ENCODE measurements around the gene CNNM1. TPM values are rescaled to one million over a fixed set of nuclear protein-coding genes. Genes with fewer than 3 reads are reported as not detected.

CNNM1 gene
- total RNA-seq, result 0.20 and 0.21 TPM in 2 replicates

DNA sequence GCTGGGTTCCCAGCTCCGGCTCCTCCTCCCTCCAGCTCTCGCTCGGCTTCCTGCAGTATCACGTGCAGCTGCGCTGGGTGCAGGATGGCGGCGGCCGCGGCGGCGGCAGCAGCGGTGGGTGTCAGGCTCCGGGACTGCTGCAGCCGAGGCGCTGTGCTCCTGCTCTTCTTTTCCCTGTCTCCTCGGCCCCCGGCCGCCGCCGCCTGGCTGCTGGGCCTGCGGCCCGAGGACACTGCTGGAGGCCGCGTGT lies at the start of gene CNNM1:
TSS of gene CNNM1 (plus strand) at position 53 of the 250 bp plus-strand sequence. CDS start at position 85, 32 bp downstream.
- H3K27ac Mint-ChIP-seq, result no peak within 1 kb of the TSS
- H3K36me3 Mint-ChIP-seq (ENCODE audit: low read depth), result no peaks in the 10 kb centered on the region
- no peak for DNase-seq (ENCODE audit: low spot score)
- intact Hi-C loops (cut with micrococcal nuclease), result no loop called here
- H3K4me3 Mint-ChIP-seq, result peak within 1 kb of the TSS; percentile 20
- H3K9me3 Mint-ChIP-seq, result no peaks in the 10 kb centered on the region
- no peaks in the 10 kb centered on the region for H3K4me1 Mint-ChIP-seq (ENCODE audit: low read depth)
- H3K27me3 Mint-ChIP-seq (ENCODE audit: insufficient read depth), result peaks cover 34% of the 10 kb centered on the region

DNA sequence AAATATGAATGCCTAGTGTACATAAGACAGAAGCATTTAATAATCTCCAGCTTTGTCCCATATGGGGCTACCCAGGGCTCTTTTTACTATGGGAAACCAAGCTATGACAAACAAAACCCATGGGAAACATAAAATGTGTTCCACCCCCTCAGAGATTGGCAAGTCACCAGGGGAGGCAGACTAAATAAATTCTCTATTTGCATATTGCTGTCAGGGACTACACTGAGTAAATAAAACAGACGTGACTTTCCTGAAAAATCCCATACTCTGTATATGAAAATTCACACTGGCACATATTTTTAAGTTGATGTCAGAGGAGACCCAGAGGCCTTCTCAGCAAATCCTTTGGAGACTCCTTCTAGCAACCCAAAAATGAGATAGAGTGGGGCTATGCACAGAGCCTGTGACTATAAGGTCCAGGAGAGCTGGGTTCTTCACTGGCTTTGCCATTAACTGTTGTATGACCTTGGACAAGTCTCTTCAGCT lies 49.5 kb upstream of the CNNM1 start:
- intact Hi-C loops (cut with micrococcal nuclease), result no loop called here
- no peak overlapping the region for H3K4me3 Mint-ChIP-seq
- H3K27ac Mint-ChIP-seq, result no peak overlapping the region
- no peak for DNase-seq (ENCODE audit: low spot score)
- H3K27me3 Mint-ChIP-seq (ENCODE audit: insufficient read depth), result peaks cover 15% of the 10 kb centered on the region
- no peaks in the 10 kb centered on the region for H3K36me3 Mint-ChIP-seq (ENCODE audit: low read depth)
- peaks cover 12% of the 10 kb centered on the region for H3K9me3 Mint-ChIP-seq
- H3K4me1 Mint-ChIP-seq (ENCODE audit: low read depth), result no peaks in the 10 kb centered on the region

DNA sequence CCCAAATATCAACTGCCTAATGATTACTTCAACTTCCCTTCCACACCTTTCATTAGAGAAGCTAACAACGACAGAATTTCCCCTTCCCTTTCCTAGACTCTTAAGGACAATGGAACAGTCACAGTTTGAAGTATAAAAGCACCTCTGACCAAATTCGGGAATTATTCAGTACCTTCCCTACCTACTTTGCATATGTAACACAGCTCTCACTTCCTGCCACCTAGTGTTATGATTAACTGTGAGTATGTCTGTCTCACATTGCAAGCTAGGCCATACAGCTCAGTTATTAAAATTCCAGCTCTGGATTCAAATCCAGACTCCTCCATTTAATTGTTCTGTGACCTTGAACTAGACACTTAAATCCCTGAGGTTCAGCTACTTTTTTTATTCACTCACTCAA lies 48.7 kb upstream of the CNNM1 start:
- Mint-ChIP-seq H3K27me3 (ENCODE audit: insufficient read depth) (peaks cover 11% of the 10 kb centered on the region), H3K4me1 (ENCODE audit: low read depth) (no peaks in the 10 kb centered on the region), H3K27ac (no peak overlapping the region), H3K9me3 (peaks cover 12% of the 10 kb centered on the region), H3K36me3 (ENCODE audit: low read depth) (no peaks in the 10 kb centered on the region), H3K4me3 (no peak overlapping the region)
- DNase-seq (ENCODE audit: low spot score), result no peak
- intact Hi-C loops (cut with micrococcal nuclease), result no loop called here

DNA sequence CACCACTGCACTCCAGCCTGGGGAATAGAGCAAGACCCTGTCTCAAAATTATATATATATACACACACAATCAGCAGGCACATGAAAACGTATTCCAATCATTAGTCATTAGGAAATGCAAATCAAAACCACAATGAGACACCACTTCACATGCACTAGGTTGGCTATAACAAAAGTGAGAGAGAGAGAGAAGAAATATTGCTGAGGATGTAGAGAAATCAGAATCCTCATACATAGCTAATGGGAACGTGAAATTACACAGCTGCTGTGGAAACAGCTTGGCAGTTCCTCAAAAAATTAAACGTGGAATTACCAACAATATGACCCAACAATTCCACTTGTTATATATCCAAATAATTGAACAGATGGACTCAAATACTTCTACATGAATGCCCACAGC lies 43.3 kb upstream of the CNNM1 start:
- Mint-ChIP-seq H3K9me3 (peaks cover 12% of the 10 kb centered on the region), H3K27me3 (ENCODE audit: insufficient read depth) (peaks cover 4% of the 10 kb centered on the region), H3K4me3 (no peak overlapping the region), H3K36me3 (ENCODE audit: low read depth) (no peaks in the 10 kb centered on the region), H3K27ac (no peak overlapping the region), H3K4me1 (ENCODE audit: low read depth) (no peaks in the 10 kb centered on the region)
- intact Hi-C loops (cut with micrococcal nuclease), result no loop called here
- no peak for DNase-seq (ENCODE audit: low spot score)

DNA sequence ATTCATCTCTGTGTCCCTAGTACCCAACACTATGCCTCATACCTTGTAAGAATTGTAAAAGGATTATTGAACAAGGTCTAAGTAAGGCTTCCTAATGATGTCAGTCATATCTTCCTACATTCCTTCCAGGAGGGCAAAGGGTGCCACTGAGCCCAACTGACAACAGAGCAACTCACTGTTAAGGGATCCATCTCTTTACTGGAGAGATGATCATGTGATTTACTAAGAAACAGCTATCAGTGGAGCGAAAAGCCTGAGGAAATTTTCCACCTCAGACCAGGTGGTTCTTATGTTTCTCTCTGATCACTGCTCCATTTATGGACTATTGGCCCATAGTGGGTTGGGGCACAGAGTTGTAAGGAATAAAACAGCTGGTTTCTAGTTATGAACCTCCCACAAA lies 38.9 kb upstream of the CNNM1 start:
- intact Hi-C loops (cut with micrococcal nuclease), result no loop called here
- H3K36me3 Mint-ChIP-seq (ENCODE audit: low read depth), result no peaks in the 10 kb centered on the region
- H3K4me1 Mint-ChIP-seq (ENCODE audit: low read depth), result no peaks in the 10 kb centered on the region

DNA sequence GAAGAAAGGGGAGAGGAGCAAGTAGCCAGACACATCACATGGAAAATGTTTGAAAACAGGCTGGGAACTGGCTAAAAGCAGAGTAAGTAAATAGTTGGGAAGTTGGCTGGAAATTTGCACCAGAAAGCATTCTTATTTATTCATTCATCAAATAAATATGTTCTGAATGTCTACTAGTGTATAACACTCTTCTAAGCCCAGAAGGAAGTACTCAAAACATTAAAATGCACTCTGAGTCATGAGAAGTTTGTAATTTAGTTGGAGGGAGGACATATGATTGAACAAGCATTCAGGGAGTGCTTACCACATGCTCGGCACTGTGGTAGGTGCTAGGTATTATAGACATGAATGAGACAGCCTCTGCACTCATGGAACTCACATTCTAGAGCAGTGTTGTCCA lies 37.0 kb upstream of the CNNM1 start:
- H3K9me3 Mint-ChIP-seq, result no peaks in the 10 kb centered on the region
- no peaks in the 10 kb centered on the region for H3K36me3 Mint-ChIP-seq (ENCODE audit: low read depth)
- H3K27me3 Mint-ChIP-seq (ENCODE audit: insufficient read depth), result peaks cover 3% of the 10 kb centered on the region
- intact Hi-C loops (cut with micrococcal nuclease), result no loop called here
- H3K4me3 Mint-ChIP-seq, result no peak overlapping the region
- H3K4me1 Mint-ChIP-seq (ENCODE audit: low read depth), result no peaks in the 10 kb centered on the region
- no peak for DNase-seq (ENCODE audit: low spot score)
- H3K27ac Mint-ChIP-seq, result no peak overlapping the region

More for the DNA sequence above, 38.9 kb upstream of the CNNM1 start:
- no peak for DNase-seq (ENCODE audit: low spot score)
- H3K4me3 Mint-ChIP-seq, result no peak overlapping the region
- no peaks in the 10 kb centered on the region for H3K9me3 Mint-ChIP-seq
- H3K27ac Mint-ChIP-seq, result no peak overlapping the region
- peaks cover 3% of the 10 kb centered on the region for H3K27me3 Mint-ChIP-seq (ENCODE audit: insufficient read depth)

DNA sequence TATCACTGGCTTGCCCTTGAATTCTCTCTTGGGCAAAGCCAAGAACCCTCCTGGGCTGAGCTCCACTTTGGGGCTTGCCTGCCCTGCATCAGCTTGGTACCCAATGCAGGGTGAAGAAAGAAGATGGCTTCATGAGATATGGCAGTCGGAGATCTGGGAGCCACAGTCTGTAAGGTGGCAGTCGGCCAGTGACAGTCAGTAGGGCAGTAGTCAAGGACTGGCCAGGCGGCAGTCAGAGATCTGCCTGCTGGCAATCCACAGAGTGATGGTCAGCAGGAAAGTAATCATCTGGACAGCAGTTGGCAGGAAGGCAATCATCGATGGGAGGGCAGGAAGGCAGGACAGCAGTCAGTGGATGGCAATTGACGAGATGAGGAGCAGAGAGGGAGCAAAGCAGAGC lies 32.6 kb upstream of the CNNM1 start:
- Mint-ChIP-seq H3K27me3 (ENCODE audit: insufficient read depth) (no peaks in the 10 kb centered on the region), H3K9me3 (no peaks in the 10 kb centered on the region), H3K4me1 (ENCODE audit: low read depth) (no peaks in the 10 kb centered on the region), H3K4me3 (no peak overlapping the region), H3K27ac (no peak overlapping the region), H3K36me3 (ENCODE audit: low read depth) (no peaks in the 10 kb centered on the region)
- no peak for DNase-seq (ENCODE audit: low spot score)
- intact Hi-C loops (cut with micrococcal nuclease), result no loop called here

DNA sequence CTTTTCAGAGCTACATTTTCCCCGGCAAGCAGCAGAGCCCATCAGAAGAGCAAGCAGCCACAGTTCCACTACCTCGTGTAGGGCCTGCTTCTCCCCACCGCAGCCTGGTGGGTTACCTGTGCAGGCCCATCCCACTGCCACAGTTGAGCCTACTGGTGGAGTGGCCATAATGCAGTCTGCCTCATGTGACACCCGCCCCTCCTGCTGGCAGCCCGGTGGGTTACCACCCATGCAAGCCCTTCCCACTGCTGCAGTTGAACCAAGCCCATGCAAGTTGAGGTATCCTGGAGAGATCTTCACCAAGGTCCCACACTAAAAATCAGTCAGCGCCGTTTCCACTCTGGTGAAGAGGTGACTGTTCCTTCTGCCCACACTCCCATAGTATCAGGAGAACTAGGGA lies 32.1 kb upstream of the CNNM1 start:
- H3K9me3 Mint-ChIP-seq, result no peaks in the 10 kb centered on the region
- no peak overlapping the region for H3K27ac Mint-ChIP-seq
- no peak overlapping the region for H3K4me3 Mint-ChIP-seq
- H3K36me3 Mint-ChIP-seq (ENCODE audit: low read depth), result no peaks in the 10 kb centered on the region
- H3K4me1 Mint-ChIP-seq (ENCODE audit: low read depth), result no peaks in the 10 kb centered on the region
- DNase-seq (ENCODE audit: low spot score), result no peak
- H3K27me3 Mint-ChIP-seq (ENCODE audit: insufficient read depth), result no peaks in the 10 kb centered on the region
- intact Hi-C loops (cut with micrococcal nuclease), result no loop called here

DNA sequence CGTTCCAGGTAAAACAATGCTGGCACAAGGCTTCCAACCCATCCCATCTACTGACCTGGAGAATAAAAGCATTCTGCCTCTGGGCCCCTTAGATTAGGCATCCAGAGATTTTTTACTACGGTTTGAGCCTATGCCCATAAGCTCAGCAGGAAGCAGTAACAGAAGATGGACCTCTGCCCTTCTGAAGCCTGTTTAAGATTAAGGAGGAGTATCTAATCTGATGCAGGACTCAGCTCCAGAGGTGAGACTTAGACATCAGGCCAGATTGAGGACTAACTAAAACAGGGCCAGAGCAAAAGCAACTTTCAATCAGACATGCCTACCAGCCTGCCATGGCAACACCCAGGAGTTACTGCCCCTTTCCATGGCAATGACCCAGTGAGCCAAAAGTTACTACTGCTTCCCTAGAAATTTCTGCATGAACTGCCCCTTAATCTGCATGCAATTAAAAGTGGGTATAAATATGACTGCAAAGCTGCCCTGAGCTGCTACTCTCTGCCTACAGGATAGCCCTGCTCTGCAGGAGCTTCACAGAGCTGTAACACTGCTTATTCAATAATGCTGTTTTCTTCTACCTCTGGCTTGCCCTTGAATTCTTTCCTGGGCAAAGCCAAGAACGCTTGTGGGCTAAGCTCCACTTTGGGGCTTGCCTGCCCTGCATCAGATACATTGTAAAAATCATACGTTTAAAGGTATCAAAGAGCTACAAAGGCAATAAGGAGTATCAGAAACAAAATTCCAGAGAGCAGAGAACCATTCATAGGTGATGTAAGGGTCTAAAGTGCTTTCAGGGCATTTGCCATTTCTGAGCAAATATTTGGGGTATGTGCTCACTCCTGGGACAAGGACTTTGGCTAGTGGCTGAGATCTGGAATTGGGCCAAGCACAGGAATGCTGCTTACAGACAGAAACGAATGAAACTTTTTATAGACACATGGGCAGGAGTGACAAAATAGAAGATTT lies 25.0 kb upstream of the CNNM1 start:
- H3K4me1 Mint-ChIP-seq (ENCODE audit: low read depth), result no peaks in the 10 kb centered on the region
- no peak overlapping the region for H3K27ac Mint-ChIP-seq
- no peak overlapping the region for H3K4me3 Mint-ChIP-seq
- H3K9me3 Mint-ChIP-seq, result peaks cover 6% of the 10 kb centered on the region
- DNase-seq (ENCODE audit: low spot score), result no peak
- intact Hi-C loops (cut with micrococcal nuclease), result no loop called here
- H3K36me3 Mint-ChIP-seq (ENCODE audit: low read depth), result no peaks in the 10 kb centered on the region
- peaks cover 4% of the 10 kb centered on the region for H3K27me3 Mint-ChIP-seq (ENCODE audit: insufficient read depth)

DNA sequence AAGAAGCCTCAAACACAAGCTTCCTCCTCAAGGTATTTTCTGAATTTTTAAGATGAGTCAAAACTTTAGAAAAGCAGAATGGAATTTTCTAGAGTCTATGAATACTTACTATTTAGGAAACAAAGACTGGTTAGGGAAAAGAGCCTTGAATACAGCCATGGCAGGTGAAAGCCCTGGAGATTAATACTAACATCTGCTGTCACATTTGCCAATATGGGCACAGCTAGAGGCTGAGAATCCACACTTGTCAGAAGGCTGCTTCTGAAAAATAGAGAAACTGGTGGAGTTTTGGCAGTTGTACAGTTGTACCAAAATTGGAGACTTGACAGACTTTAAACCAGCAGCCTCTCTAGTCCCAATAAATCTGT lies 24.3 kb upstream of the CNNM1 start:
- no peak for DNase-seq (ENCODE audit: low spot score)
- Mint-ChIP-seq H3K27ac (no peak overlapping the region), H3K36me3 (ENCODE audit: low read depth) (no peaks in the 10 kb centered on the region), H3K27me3 (ENCODE audit: insufficient read depth) (peaks cover 4% of the 10 kb centered on the region), H3K4me3 (no peak overlapping the region), H3K9me3 (peaks cover 8% of the 10 kb centered on the region), H3K4me1 (ENCODE audit: low read depth) (no peaks in the 10 kb centered on the region)
- intact Hi-C loops (cut with micrococcal nuclease), result no loop called here

DNA sequence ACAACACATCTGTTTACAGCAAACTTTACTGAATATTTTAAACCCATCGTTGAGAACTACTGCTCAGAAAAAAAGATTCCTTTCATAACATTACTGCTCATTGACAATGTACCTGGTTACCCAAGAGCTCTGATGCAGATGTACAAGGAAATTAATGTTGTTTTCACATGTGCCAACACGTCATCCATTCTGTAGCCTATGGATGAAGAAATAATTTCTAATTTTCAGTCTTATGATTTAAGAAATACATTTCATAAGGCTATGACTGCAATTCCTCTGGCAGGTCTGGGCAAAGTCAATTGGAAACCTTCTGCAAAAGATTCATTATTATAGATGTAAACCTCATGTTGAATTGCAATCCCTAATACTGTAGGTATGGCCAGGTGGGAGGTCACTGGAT lies 16.7 kb upstream of the CNNM1 start:
- Mint-ChIP-seq H3K4me3 (no peak overlapping the region), H3K27ac (no peak overlapping the region), H3K27me3 (ENCODE audit: insufficient read depth) (peaks cover 2% of the 10 kb centered on the region), H3K4me1 (ENCODE audit: low read depth) (no peaks in the 10 kb centered on the region), H3K36me3 (ENCODE audit: low read depth) (no peaks in the 10 kb centered on the region), H3K9me3 (peaks cover 8% of the 10 kb centered on the region)
- DNase-seq (ENCODE audit: low spot score), result no peak
- intact Hi-C loops (cut with micrococcal nuclease), result no loop called here

DNA sequence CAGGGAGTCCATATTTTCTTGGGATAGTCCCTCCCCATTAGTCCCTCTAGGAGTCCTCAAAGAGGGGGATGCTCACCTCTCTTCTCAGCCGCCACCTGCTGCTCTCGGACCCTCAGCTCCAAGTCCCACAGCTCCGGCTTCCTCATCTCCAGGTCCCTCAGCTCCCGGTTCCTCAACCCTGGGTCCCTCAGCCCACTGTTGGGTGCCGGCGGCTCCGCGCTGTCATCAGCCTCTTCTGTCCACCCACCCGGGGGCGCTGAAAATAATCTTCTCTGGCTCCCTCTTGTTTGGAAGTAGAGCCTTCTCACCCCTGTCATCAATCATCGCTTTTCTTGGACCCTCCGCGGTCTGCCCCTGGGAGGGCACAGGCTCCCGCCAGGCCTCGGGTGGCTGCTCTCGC lies 13.3 kb upstream of the CNNM1 start:
- no peak for DNase-seq (ENCODE audit: low spot score)
- Mint-ChIP-seq H3K27ac (no peak overlapping the region), H3K4me3 (no peak overlapping the region), H3K4me1 (ENCODE audit: low read depth) (no peaks in the 10 kb centered on the region), H3K9me3 (no peaks in the 10 kb centered on the region), H3K36me3 (ENCODE audit: low read depth) (no peaks in the 10 kb centered on the region), H3K27me3 (ENCODE audit: insufficient read depth) (no peaks in the 10 kb centered on the region)
- intact Hi-C loops (cut with micrococcal nuclease), result no loop called here

DNA sequence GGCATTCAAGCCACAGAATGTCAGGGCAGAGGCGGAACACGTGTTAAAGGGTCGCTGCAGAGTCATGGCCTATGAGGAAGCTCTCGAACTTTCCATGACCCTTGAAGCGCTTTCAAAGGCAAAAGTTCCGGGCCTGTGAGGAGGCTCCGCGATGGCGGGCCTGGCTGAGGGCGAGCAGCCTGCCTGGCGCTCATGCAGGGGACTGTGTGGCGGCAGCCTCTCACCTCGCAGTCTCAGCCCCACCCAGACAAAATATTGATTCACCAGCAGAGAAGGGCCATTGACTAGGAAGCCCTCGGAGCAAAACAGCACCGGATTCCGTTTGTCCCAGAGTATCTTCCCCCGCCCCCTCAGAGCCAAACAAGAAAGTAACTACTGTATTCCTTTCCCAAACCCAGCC lies 12.8 kb upstream of the CNNM1 start:
- no peak for DNase-seq (ENCODE audit: low spot score)
- H3K36me3 Mint-ChIP-seq (ENCODE audit: low read depth), result no peaks in the 10 kb centered on the region
- no peaks in the 10 kb centered on the region for H3K9me3 Mint-ChIP-seq
- H3K4me1 Mint-ChIP-seq (ENCODE audit: low read depth), result no peaks in the 10 kb centered on the region
- H3K4me3 Mint-ChIP-seq, result no peak overlapping the region
- intact Hi-C loops (cut with micrococcal nuclease), result no loop called here
- H3K27ac Mint-ChIP-seq, result no peak overlapping the region
- H3K27me3 Mint-ChIP-seq (ENCODE audit: insufficient read depth), result no peaks in the 10 kb centered on the region

DNA sequence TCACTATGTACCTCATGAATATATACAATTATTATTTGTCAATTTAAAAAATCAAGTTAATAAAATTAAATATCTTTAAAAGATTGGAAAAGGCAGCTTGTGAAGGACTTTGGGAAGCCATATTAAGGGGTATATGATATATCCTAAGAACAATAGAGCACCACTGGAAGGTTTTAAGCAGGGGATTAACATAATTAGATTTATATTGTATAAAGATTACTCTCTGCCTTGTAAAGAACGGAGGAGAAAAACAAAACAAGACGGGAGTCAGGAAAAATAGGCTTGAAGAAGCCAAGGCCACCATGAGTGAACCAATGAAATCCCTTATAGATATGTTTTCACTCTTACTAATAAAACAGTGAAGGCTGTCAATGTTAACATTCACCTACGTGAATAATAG lies 11.1 kb upstream of the CNNM1 start:
- no peaks in the 10 kb centered on the region for H3K4me1 Mint-ChIP-seq (ENCODE audit: low read depth)
- no peaks in the 10 kb centered on the region for H3K9me3 Mint-ChIP-seq
- intact Hi-C loops (cut with micrococcal nuclease), result no loop called here
- no peak for DNase-seq (ENCODE audit: low spot score)
- H3K27me3 Mint-ChIP-seq (ENCODE audit: insufficient read depth), result peaks cover 2% of the 10 kb centered on the region
- no peaks in the 10 kb centered on the region for H3K36me3 Mint-ChIP-seq (ENCODE audit: low read depth)
- H3K4me3 Mint-ChIP-seq, result no peak overlapping the region
- H3K27ac Mint-ChIP-seq, result no peak overlapping the region
